T47D (cell line): Measurements from ENCODE around the gene DNAJA3.

Experiments used
- DNase-seq, 2 experiments: peaks; one replicate each; pipeline versions ENCODE4 v3.0.0 to v3.0.0-alpha.2; 2011 to 2012; ENCODE audit warnings: low read depth in 1 of 2, low spot score in 1 of 2
- JUND ChIP-seq: IDR thresholded peaks from 2 replicates; pipeline ENCODE4 v1.6.1; 2012; ENCODE audit warnings: low read depth
- in situ Hi-C: cut with HindIII; loops from 2 replicates; pipeline ENCODE4 v1.10.0; 2016; ENCODE audit warnings: low sequenced_read_pairs, low pct_unique_long_range_greater_than_20kb

DNAJA3 gene

DNA sequence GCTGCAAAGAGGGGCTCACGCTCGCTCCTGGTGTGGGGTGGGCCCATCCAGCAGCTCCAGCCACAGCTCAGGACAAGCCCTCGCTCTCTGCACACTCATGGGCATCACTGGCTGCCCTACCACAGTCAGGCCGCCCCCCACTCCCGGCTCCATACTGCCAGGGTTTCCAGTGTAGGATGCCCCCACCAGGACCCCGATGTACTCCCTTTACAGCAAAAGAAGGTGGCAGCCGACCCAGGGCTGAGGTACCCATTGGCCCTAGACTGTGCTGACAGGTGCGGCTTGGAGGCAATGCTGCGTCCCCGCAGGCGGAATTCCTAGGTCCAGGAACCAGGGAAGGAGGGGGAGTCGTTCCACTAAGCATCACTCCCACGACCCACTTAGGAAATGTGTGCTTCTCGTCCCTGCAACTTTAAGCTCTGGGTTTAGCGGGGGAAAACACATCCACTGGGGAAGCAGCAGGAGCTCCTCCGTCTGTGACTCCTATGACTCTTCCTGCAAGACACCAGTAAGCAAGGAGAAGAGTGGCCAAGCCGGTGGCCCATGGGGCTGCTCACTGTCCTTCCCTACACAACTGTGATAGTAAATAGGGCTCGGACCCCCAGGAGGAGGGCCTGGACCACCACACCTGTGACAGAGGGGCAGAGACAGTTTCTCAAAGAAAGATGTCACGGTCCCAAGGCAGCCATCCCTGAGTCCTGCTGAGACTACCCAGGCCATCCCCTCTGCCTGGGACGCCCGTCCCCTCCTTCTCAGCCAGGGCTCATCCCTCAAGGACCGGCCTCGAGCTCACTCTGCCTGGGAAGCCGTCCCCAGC, 22.3 kb upstream of the DNAJA3 start:
- in situ Hi-C loops = no loop called here
- TF ChIP-seq JUND = no peak

GRCh38 chr16:4404247-4404966, 21.3 kb upstream of the DNAJA3 start:
- TF ChIP-seq JUND = no peak
- DNase-seq = peak in 1 of 2 experiments; percentile 60
- in situ Hi-C loops = no loop called here

More for the DNA sequence above, 22.3 kb upstream of the DNAJA3 start:
- DNase-seq = no peak

DNA sequence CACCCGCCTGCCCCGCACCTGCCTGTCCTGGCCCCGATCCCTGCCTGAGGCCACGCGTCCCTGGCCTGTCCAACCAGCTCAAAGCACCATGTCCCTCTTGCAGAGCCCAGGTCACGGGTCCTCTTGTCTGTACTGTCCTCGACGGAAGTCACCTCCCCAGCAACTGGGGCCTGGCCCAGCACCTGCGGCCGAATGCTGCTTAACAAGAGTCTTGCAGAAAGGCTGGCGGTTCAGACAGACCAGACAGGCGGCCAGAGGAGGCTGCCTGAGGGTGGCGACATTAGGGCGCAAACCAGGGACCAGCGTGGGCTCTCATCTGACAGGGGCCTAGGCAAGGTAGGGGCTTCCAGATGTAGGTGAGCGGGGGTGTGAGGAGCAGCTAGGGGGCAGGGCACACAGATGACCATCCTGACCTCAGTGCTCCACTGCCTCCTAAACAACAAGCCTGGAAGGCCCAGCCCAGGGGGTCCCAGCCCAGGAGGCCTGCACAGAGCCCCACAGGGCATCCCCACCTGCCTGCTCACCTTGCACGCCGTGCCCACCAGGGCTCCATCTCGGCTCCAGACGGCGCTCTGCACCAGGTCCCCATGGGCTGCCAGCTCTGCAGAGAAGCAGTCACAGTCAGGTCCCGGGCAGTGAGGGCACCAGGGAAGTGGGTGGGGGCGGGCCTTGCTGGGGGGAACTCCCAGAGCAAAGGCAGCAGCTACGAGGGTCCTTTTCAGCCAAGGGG, 20.5 kb upstream of the DNAJA3 start:
- DNase-seq = peak in 1 of 2 experiments; percentile 4
- in situ Hi-C loops = no loop called here
- TF ChIP-seq JUND = no peak

DNA sequence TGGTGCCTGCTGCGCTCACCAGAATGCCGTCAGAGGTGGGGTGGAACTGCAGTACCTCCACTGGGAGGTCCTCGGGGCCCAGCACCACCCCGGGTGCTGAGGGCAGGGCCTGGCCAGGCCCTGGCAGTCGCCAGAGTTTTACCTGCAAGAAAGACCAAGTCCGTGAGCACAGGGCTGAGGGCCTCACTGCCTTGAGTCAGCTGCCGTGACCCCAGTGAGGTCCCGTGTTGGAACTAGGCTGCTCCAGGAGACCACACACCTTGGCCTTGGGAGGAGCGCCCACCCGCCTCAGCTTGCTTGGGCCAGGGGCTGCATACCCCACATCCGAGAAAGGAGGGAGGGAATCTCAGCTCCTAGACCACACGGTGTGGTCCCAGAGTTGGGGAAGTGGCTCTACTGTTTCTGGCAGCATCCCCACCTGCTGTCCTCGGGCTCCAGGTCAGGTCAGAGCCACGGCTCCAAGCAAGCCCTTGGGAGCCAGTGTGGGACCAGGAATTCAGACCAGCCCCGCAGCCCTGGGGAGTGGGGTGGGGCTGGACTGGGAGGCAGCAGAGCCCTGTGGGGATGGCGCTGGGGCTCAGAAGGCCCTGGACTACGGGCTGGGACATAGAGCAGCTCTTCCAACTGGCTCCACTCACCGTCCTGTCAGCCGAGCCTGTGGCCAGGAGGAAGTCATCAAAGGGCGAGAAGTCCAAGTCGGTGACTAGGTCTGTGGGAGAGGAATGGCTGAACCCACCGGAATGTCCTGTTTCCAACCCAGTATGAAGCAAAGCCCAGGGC, 17.9 kb upstream of the DNAJA3 start:
- peak in 1 of 2 experiments; percentile 4 for DNase-seq
- TF ChIP-seq JUND = no peak
- in situ Hi-C loops = no loop called here

- in situ Hi-C loops = no loop called here
- no peak for DNase-seq
- TF ChIP-seq JUND = no peak
These were observed 17.4 kb upstream of the DNAJA3 start for GRCh38 chr16:4408323-4408690.

- in situ Hi-C loops = no loop called here
- DNase-seq = peak in 1 of 2 experiments; percentile 30
- no peak for TF ChIP-seq JUND
These were observed 16.4 kb upstream of the DNAJA3 start for GRCh38 chr16:4409081-4409932.

DNA sequence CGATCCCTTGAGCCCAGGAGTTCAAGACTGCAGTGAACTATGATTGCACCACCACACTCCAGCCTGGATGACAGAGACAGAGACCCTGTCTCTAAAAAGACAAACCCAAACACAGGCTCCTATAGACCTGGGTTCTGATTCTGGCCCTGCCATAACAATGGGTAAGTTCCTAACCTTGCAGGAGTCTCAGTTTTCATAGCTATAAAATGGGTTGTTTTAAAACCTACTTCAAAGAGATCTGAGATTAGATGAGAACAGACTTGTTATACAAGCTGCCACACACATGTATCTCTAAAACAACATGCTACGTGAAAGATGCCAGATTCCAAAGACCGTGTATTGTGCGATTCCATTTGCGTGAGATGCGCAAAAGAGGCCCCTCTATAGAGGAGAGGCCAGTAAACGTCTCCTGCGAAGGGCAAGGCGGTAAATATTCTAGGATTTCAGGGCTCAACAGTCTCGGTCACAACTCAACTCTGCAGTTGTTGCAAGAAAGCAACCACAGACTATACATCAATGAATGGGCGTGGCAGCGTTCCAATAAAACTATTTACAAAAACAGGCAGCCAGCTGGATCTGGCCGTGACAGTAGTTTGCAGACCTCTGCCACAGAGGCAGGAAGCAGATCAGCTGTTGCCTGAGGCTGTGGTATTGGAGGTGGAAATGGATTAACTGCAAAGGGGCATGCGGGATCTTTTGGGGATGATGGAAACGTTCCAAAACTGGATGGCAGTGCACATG, 15.2 kb upstream of the DNAJA3 start:
- in situ Hi-C loops = no loop called here
- peak; percentile 1 to 44 for DNase-seq
- TF ChIP-seq JUND = no peak

GRCh38 chr16:4411684-4412083, 14.0 kb upstream of the DNAJA3 start:
- in situ Hi-C loops = no loop called here
- DNase-seq = no peak
- no peak for TF ChIP-seq JUND

DNA sequence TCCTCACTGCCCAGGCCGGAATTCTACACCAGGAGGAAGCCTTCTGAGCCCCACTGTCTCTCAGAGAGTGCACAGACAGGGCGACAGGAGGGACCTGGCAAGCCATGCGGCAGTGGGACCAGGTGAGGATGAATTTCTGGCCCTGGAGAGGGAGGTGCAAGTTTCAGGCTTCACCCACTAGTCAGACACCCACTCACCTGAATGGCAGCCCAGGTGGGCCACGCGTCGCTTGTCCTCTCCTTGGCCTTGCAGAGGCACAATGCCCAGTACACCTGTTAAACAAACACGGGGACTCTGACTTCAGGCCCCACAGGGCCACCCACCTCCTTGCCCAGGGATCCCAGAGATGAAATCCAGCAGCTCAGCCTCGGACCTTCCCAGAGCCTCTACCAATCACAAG, 13.5 kb upstream of the DNAJA3 start:
- no peak for DNase-seq
- TF ChIP-seq JUND = no peak
- in situ Hi-C loops = no loop called here

DNA sequence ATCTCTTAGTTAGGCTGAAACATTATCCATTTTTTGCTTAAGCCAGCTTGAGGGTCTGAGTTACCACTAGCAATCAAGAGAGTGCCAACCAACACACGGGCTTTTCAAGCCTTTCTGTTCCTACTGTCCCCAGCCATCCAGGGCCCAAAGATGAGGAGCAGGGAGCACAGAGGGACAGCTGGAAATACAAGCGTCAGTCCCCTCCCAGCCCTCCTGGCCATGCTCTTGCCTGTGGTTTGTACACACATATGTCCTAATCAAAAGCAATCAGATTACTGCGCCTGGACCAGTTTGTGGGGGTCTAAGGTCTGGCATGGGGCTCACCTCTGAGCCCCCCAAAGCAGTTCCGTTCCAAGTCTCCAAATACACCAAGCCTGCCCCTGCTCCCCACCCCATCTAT, 12.8 kb upstream of the DNAJA3 start:
- no peak for TF ChIP-seq JUND
- no peak for DNase-seq
- in situ Hi-C loops = no loop called here

DNA sequence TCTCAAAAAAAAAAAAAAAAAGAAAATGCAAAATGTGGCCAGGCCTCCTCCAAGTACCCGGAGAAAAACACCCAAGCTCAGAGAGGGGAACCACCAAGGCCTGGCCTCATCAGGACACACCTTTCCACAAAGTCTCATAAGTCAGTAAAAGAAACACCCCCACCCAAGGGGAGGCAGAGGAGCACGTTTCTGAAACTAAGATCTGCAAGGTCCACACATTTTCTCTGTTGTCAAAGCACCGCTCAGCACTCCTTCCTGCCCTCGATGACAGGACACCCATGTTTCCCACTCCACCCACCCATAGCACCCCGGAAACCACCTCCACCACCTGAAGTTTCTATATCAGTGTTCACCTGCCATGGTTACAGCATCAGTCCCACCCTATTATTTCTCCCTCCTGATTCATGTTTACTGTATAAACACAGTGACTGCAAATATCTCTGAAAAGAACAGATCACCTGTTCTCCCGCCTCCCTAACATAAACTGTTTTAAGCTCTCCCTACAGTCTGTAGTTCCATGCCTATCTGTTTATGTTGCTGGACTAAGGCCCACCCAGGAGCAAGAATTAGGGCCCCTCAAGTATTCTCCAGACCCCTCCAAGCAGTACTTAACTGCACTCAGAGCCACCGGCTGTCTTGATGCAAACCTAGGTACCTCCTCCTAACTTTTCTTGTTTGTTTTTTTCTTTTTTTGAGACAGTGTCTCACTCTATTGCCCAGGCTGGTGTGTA, 11.3 kb upstream of the DNAJA3 start:
- DNase-seq = no peak
- in situ Hi-C loops = no loop called here

More for the DNA sequence above, 11.3 kb upstream of the DNAJA3 start:
- TF ChIP-seq JUND = no peak
